HCT116 (cell line): ENCODE results near the gene PHF21B. TPM values are rescaled to one million over a fixed set of nuclear protein-coding genes. Genes with fewer than 3 reads are reported as not detected.

Experiments
- ATAC-seq: fragments of 200-7000 bp; cut with Tn5 transposase; 2 replicates; pipeline ENCODE4 v1.9.1; 2020; ENCODE audit warnings: mild to moderate bottlenecking, moderate library complexity
- BruUV-seq: library from RNA; stranded (reverse); fragments of 400-500 nt; replicated peaks from 2 replicates; lab custom pipeline; 2021; lab: Mats Ljungman, UMichigan
- CTCF ChIA-PET: fragments of 300-600 bp; sonication (Branson Sonifier 250); formaldehyde crosslinking; loops from one replicate; lab custom pipeline; 2021; ENCODE audit warnings: antibody characterized with exemption; lab: Charles Lee
- POLR2A ChIA-PET: fragments of 300-600, 350-600 bp; sonication (Branson Sonifier 250); formaldehyde crosslinking; loops from one replicate; lab custom pipeline; 2021; ENCODE audit warnings: antibody characterized with exemption; lab: Charles Lee
- RAD21 ChIA-PET, 2 experiments: fragments of 300-600 bp; sonication (Branson Sonifier 250); formaldehyde crosslinking; loops; one replicate each; lab custom pipeline; 2023; ENCODE audit warnings: low total read pairs in 2 of 2; ENCODE audit not compliant: uncharacterized antibody in 2 of 2, unreplicated experiment in 2 of 2, low non-redundant PET in 1 of 2; lab: Charles Lee
- DNase-seq: peaks from one replicate; pipeline ENCODE4 v3.0.0-alpha.2; 2010; ENCODE audit warnings: low read depth, low spot score
- H2AFZ ChIP-seq: fragments of 200-600 bp; shearing (Covaris generic), sonication (generic); 2 replicates; pipeline ENCODE4 v1.6.1; 2017; ENCODE audit warnings: low read depth, mixed run types, mixed read lengths, antibody characterized with exemption, low read length; ENCODE audit not compliant: poor library complexity, severe bottlenecking
- H3K27ac ChIP-seq: 2 replicates; pipeline ENCODE4 v1.5.1; 2012; ENCODE audit warnings: low read depth, low read length
- H3K27me3 ChIP-seq: fragments of 200-600 bp; sonication (generic); 2 replicates; pipeline ENCODE4 v1.6.1; 2016; ENCODE audit warnings: mixed run types, low read length, mixed read lengths; ENCODE audit not compliant: insufficient read depth
- H3K36me3 ChIP-seq, 2 experiments: fragments of 200-500 bp in 1 of 2; fragments of 200-600 bp in 1 of 2; sonication (Bioruptor generic) in 1 of 2; sonication (generic) in 1 of 2; 2 replicates each; pipeline versions ENCODE4 v1.5.1 to v1.6.1; 2014 to 2016; ENCODE audit warnings: low read length in 2 of 2, inconsistent platforms in 1 of 2, mixed read lengths in 1 of 2, mixed run types in 1 of 2; ENCODE audit not compliant: insufficient read depth in 2 of 2, control insufficient read depth in 1 of 2
- H3K4me1 ChIP-seq, 2 experiments: fragments of 200-600 bp in 1 of 2; sonication (generic) in 1 of 2; 2 replicates each; pipeline versions ENCODE4 v1.5.1 to v1.6.1; 2012 to 2017; ENCODE audit warnings: low read length in 2 of 2, inconsistent platforms in 1 of 2, mild to moderate bottlenecking in 1 of 2, mixed read lengths in 1 of 2, mixed run types in 1 of 2, moderate library complexity in 1 of 2; ENCODE audit not compliant: insufficient read depth in 2 of 2, control insufficient read depth in 1 of 2
- H3K4me2 ChIP-seq: fragments of 200-600 bp; sonication (generic); 2 replicates; pipeline ENCODE4 v1.6.1; 2017; ENCODE audit warnings: mixed run types, low read length, mixed read lengths
- H3K4me3 ChIP-seq, 2 experiments: fragments of 200-600 bp in 1 of 2; sonication (generic) in 1 of 2; replicated peaks in 1 of 2; 2 replicates each; pipeline ENCODE4 v1.5.1; 2011 to 2016; ENCODE audit warnings: low read length in 2 of 2, control low read depth in 1 of 2, low read depth in 1 of 2, mild to moderate bottlenecking in 1 of 2, mixed read lengths in 1 of 2, mixed run types in 1 of 2
- H3K79me2 ChIP-seq: fragments of 200-600 bp; sonication (generic); 2 replicates; pipeline ENCODE4 v1.6.1; 2017; ENCODE audit warnings: mild to moderate bottlenecking, mixed run types, low read length, moderate library complexity, mixed read lengths; ENCODE audit not compliant: insufficient read depth
- H3K9ac ChIP-seq: fragments of 200-600 bp; sonication (generic); 2 replicates; pipeline ENCODE4 v1.6.1; 2016; ENCODE audit warnings: low read length, mixed read lengths
- H3K9me2 ChIP-seq: fragments of 200-600 bp; sonication (generic), shearing (Covaris generic); 2 replicates; pipeline ENCODE4 v1.6.1; 2017; ENCODE audit warnings: mixed run types, mild to moderate bottlenecking, moderate library complexity; ENCODE audit not compliant: insufficient read depth
- H3K9me3 ChIP-seq, 2 experiments: fragments of 200-500 bp in 1 of 2; fragments of 200-600 bp in 1 of 2; sonication (Bioruptor generic) in 1 of 2; sonication (generic) in 1 of 2; 2 replicates each; pipeline ENCODE4 v1.6.1; 2014 to 2017; ENCODE audit warnings: low read length in 2 of 2, mixed read lengths in 2 of 2, inconsistent platforms in 1 of 2, low read depth in 1 of 2, mild to moderate bottlenecking in 1 of 2, mixed run types in 1 of 2, moderate library complexity in 1 of 2; ENCODE audit not compliant: control insufficient read depth in 1 of 2, insufficient read depth in 1 of 2
- H4K20me1 ChIP-seq: fragments of 200-600 bp; sonication (generic), shearing (Covaris generic); 2 replicates; pipeline ENCODE4 v1.6.1; 2017; ENCODE audit warnings: mixed run types, mild to moderate bottlenecking, moderate library complexity; ENCODE audit not compliant: insufficient read depth
- CEBPB ChIP-seq: IDR thresholded peaks from 2 replicates; pipeline ENCODE4 v1.6.1; 2012; ENCODE audit warnings: low read depth
- EGR1 ChIP-seq: IDR thresholded peaks from 2 replicates; pipeline ENCODE4 v1.6.1; 2012; ENCODE audit warnings: low read depth
- ELF1 ChIP-seq: IDR thresholded peaks from 2 replicates; pipeline ENCODE4 v1.6.1; 2012; ENCODE audit warnings: low read depth, borderline replicate concordance
- EZH2 ChIP-seq: fragments of 200-600 bp; sonication (generic); IDR thresholded peaks from 2 replicates; pipeline ENCODE4 v1.6.1; 2017; ENCODE audit warnings: antibody characterized with exemption, mixed run types
- EZH2phosphoT487 ChIP-seq: fragments of 200-600 bp; IDR thresholded peaks from 2 replicates; pipeline ENCODE4 v1.6.1; 2018; ENCODE audit warnings: antibody characterized with exemption, borderline replicate concordance
- JUND ChIP-seq: IDR thresholded peaks from 2 replicates; pipeline ENCODE4 v1.6.1; 2012
- POLR2A ChIP-seq: IDR thresholded peaks from 2 replicates; pipeline ENCODE4 v1.7.0; 2011; ENCODE audit warnings: borderline replicate concordance; ENCODE audit not compliant: insufficient read depth, insufficient read length; ENCODE audit errors: extremely low read depth
- POLR2AphosphoS5 ChIP-seq: IDR thresholded peaks from 2 replicates; pipeline ENCODE4 v1.6.1; 2011; ENCODE audit warnings: mild to moderate bottlenecking, low read depth, low read length, moderate library complexity
- RAD21 ChIP-seq: IDR thresholded peaks from 2 replicates; pipeline ENCODE4 v1.6.1; 2012; ENCODE audit warnings: low read depth, mild to moderate bottlenecking
- SIN3A ChIP-seq: IDR thresholded peaks from 2 replicates; pipeline ENCODE4 v1.6.1; 2012; ENCODE audit warnings: low read depth
- SP1 ChIP-seq: IDR thresholded peaks from 2 replicates; pipeline ENCODE4 v1.6.1; 2012; ENCODE audit warnings: low read depth
- SRF ChIP-seq: IDR thresholded peaks from 2 replicates; pipeline ENCODE4 v1.6.1; 2012; ENCODE audit warnings: low read depth
- TCF7L2 ChIP-seq: IDR thresholded peaks from 2 replicates; pipeline ENCODE4 v1.7.0; 2011; ENCODE audit warnings: borderline replicate concordance, inconsistent platforms; ENCODE audit not compliant: insufficient read depth, insufficient read length; ENCODE audit errors: extremely low read depth
- YY1 ChIP-seq: IDR thresholded peaks from 2 replicates; pipeline ENCODE4 v1.6.1; 2011; ENCODE audit warnings: low read length, low read depth, moderate library complexity, mild to moderate bottlenecking; ENCODE audit not compliant: insufficient replicate concordance; ENCODE audit errors: extremely low read depth
- ZFX ChIP-seq: fragments of 450-650 bp; IDR thresholded peaks from 2 replicates; pipeline ENCODE4 v1.6.1; 2017
- ZNF274 ChIP-seq: fragments of 200-500 bp; sonication (Bioruptor generic); IDR thresholded peaks from 2 replicates; pipeline ENCODE4 v1.6.1; 2014; ENCODE audit warnings: mild to moderate bottlenecking, low read depth, low read length, inconsistent platforms
- intact Hi-C: fragments of 100-400 bp; cut with micrococcal nuclease; formaldehyde crosslinking; loops from 2 replicates; pipeline ENCODE4 v1.10.0; 2022
- total RNA-seq: library from RNA; stranded (reverse); gene quantifications from one replicate; pipeline ENCODE4 v1.2.1, GENCODE V29; 2021; ENCODE audit not compliant: unreplicated experiment
- TF ChIP-seq, protein P1 (sequence below): IDR thresholded peaks from 2 replicates; pipeline ENCODE4 v1.6.1; 2011; ENCODE audit warnings: mild to moderate bottlenecking, low read length, moderate library complexity; ENCODE audit not compliant: insufficient replicate concordance; ENCODE audit errors: extremely low read depth
- TF ChIP-seq, protein P2 (sequence below), 3 experiments: fragments of 200-600 bp in 1 of 3; sonication (generic) in 1 of 3; IDR thresholded peaks in 2 of 3; conservative IDR thresholded peaks in 1 of 3; 2 replicates each; pipeline ENCODE4 v1.5.1; 2012 to 2017; ENCODE audit warnings: low read depth in 2 of 3, low read length in 2 of 3, antibody characterized with exemption in 1 of 3, borderline replicate concordance in 1 of 3, control low read depth in 1 of 3, mild to moderate bottlenecking in 1 of 3, mixed read lengths in 1 of 3, mixed run types in 1 of 3, moderate library complexity in 1 of 3; ENCODE audit not compliant: insufficient read depth in 1 of 3
- TF ChIP-seq, protein P3 (sequence below): IDR thresholded peaks from 2 replicates; pipeline ENCODE4 v1.6.1; 2012
- TF ChIP-seq, protein P4 (sequence below): IDR thresholded peaks from 2 replicates; pipeline ENCODE4 v1.6.1; 2012

Gene PHF21B
- total RNA-seq, 1 experiment from 2014 or later = not detected

DNA sequence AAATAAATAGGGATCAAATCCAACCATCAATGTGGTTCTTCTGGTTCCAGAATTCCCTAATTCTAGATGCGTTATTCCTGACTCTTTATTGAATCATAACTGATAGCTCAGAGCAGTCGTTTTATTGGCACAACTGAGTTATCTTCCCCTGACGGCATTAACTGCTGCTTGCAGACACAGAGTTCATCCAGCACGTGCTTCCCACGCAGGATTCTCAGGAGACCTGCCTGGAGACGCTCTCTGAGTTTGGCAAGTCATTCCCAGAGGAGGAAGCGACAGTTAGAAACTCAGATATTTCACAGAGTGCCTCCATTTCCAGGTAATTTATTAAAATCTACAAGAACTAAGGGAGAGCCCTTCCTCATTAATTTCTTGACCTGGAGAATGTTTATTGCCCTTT lies 35.4 kb upstream of the PHF21B start (continued):
- TF ChIP-seq, protein P1, sequence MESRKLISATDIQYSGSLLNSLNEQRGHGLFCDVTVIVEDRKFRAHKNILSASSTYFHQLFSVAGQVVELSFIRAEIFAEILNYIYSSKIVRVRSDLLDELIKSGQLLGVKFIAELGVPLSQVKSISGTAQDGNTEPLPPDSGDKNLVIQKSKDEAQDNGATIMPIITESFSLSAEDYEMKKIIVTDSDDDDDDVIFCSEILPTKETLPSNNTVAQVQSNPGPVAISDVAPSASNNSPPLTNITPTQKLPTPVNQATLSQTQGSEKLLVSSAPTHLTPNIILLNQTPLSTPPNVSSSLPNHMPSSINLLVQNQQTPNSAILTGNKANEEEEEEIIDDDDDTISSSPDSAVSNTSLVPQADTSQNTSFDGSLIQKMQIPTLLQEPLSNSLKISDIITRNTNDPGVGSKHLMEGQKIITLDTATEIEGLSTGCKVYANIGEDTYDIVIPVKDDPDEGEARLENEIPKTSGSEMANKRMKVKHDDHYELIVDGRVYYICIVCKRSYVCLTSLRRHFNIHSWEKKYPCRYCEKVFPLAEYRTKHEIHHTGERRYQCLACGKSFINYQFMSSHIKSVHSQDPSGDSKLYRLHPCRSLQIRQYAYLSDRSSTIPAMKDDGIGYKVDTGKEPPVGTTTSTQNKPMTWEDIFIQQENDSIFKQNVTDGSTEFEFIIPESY = no peak
- TF ChIP-seq JUND = no peak

DNA sequence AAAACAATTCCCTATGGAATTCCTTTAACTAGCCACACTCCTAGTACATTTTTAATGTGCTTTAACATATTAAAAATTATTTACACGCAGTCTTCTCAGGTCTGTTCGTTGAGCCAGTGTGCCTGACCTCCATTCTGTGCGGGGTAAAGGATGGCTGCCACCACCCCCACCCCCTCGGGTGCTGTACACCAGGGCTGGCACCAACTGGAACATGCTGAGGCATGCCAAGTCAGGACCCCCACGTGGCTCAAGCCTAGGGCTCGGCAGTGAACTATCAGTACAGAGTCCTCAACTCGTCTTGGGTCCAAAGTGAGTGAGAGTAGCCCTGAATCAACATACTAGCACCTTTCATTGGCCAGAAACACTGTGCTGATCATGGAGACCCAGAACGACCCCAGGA lies 32.5 kb upstream of the PHF21B start:
- Histone ChIP-seq H3K4me1 (no peaks in the 10 kb centered on the region), H4K20me1 (no peaks in the 10 kb centered on the region), H3K9me3 (peaks cover 0 to 6% of the 10 kb centered on the region in 2 experiments; a peak in 1 of 4 replicates), H2AFZ (no peak overlapping the region), H3K4me3 (no peak overlapping the region), H3K9ac (no peak overlapping the region), H3K27me3 (peaks cover 24% of the 10 kb centered on the region), H3K36me3 (no peaks in the 10 kb centered on the region), H3K4me2 (no peak overlapping the region), H3K27ac (no peak overlapping the region), H3K79me2 (no peaks in the 10 kb centered on the region), H3K9me2 (no peaks in the 10 kb centered on the region)
- ChIA-PET CTCF (no interaction called here), POLR2A (no interaction called here), RAD21 (no interaction called here)
- intact Hi-C loops = no loop called here
- ATAC-seq (no peak), DNase-seq (no peak)
- no TSS peak for BruUV-seq
- TF ChIP-seq ELF1 (no peak), EGR1 (no peak), POLR2AphosphoS5 (no peak), CEBPB (no peak), EZH2 (no peak), SRF (no peak), EZH2phosphoT487 (no peak), POLR2A (no peak), TCF7L2 (no peak), SIN3A (no peak), ZFX (no peak), RAD21 (no peak), ZNF274 (no peak), SP1 (no peak), YY1 (no peak)
- TF ChIP-seq, protein P2, sequence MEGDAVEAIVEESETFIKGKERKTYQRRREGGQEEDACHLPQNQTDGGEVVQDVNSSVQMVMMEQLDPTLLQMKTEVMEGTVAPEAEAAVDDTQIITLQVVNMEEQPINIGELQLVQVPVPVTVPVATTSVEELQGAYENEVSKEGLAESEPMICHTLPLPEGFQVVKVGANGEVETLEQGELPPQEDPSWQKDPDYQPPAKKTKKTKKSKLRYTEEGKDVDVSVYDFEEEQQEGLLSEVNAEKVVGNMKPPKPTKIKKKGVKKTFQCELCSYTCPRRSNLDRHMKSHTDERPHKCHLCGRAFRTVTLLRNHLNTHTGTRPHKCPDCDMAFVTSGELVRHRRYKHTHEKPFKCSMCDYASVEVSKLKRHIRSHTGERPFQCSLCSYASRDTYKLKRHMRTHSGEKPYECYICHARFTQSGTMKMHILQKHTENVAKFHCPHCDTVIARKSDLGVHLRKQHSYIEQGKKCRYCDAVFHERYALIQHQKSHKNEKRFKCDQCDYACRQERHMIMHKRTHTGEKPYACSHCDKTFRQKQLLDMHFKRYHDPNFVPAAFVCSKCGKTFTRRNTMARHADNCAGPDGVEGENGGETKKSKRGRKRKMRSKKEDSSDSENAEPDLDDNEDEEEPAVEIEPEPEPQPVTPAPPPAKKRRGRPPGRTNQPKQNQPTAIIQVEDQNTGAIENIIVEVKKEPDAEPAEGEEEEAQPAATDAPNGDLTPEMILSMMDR (IDR thresholded peaks at IDR 0.05 in 2 of 3, conservative IDR thresholded peaks at IDR 0.05 in 1 of 3; ENCODE audit: borderline replicate concordance in 1 of 3, insufficient read depth in 1 of 3, low read depth in 2 of 3, low read length in 2 of 3) = no peak
- TF ChIP-seq, protein P3, sequence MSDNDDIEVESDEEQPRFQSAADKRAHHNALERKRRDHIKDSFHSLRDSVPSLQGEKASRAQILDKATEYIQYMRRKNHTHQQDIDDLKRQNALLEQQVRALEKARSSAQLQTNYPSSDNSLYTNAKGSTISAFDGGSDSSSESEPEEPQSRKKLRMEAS = no peak
- TF ChIP-seq, protein P4, sequence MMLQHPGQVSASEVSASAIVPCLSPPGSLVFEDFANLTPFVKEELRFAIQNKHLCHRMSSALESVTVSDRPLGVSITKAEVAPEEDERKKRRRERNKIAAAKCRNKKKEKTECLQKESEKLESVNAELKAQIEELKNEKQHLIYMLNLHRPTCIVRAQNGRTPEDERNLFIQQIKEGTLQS = no peak
